ENCODE results near the gene CAMTA1. TPM values are rescaled to one million over a fixed set of nuclear protein-coding genes. Genes with fewer than 3 reads are reported as not detected.

The CAMTA1 gene
- total RNA-seq, 1 donor from 2014 or later: 62.9 TPM

DNA sequence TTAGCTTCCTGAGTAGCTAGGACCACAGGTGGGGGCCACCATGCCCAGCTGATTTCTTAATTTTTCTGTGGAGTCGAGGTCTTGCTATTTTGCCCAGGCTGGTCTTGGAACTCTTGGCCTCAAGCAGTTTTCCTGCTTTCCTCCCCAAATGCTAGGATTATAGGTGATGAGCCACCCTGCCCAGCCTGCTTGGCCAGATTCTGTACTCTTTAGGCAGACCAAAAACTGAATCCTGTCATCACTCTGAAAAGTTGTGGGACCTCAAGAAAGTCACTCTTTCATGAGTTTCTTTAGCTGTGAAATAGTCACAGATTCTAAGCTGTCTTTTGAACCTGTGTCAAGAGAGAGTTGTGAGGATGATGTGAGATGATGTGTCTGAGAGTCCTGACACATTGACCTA, 105.4 kb downstream of the CAMTA1 start:
- no peak overlapping the region for H3K27ac ChIP-seq

DNA sequence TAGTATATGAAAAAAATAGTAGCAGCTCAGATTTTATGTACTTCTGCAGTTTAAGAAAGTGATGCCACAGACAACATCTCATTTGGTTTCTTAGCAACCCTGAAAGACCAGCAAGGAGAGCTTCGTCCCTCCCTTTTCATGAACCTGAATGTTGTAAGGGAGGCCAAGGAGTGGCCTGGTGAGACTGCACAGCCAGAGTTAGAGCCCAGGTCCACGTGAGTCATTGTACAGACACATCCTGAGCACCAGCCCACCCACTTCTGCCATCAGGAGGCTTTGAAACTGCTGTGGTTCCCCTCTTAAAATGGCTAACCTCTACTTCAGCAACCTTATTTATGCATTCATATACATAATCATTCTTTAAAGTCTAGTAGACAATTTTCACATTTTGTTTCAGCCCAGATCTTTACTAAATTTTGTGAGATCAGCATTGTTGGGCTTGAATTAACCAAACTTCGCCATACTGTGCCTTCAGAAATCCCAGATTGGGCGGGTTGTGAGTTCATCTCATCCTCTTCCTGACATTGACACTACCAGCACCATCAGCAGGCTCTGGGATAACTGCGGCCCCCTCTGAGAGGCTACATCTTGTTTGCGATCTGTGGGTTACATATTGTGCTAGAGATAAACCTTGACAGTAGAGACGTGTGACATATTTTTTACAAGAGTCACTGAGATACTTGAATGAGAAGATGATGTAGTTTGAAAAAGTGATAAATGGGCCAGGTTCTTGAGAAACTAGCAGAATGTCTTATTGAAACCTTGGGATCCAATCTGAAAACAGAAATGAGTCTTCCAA, 106.7 kb downstream of the CAMTA1 start:
- DNase-seq (ENCODE audit: extremely low spot score in 2 of 2): no peak
- intact Hi-C loops (cut with DNase I): no loop called here
- no peaks in the 10 kb centered on the region for H3K9me3 ChIP-seq
- H3K27me3 ChIP-seq: no peaks in the 10 kb centered on the region
- TF ChIP-seq, protein P1, sequence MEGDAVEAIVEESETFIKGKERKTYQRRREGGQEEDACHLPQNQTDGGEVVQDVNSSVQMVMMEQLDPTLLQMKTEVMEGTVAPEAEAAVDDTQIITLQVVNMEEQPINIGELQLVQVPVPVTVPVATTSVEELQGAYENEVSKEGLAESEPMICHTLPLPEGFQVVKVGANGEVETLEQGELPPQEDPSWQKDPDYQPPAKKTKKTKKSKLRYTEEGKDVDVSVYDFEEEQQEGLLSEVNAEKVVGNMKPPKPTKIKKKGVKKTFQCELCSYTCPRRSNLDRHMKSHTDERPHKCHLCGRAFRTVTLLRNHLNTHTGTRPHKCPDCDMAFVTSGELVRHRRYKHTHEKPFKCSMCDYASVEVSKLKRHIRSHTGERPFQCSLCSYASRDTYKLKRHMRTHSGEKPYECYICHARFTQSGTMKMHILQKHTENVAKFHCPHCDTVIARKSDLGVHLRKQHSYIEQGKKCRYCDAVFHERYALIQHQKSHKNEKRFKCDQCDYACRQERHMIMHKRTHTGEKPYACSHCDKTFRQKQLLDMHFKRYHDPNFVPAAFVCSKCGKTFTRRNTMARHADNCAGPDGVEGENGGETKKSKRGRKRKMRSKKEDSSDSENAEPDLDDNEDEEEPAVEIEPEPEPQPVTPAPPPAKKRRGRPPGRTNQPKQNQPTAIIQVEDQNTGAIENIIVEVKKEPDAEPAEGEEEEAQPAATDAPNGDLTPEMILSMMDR (IDR thresholded peaks at IDR 0.05): no peak
- TF ChIP-seq POLR2A (IDR thresholded peaks at IDR 0.05) (no peak), POLR2AphosphoS5 (IDR thresholded peaks at IDR 0.05; ENCODE audit: insufficient read depth in 1 of 2, low read depth in 1 of 2) (no peak)
- peaks cover 0 to 4% of the 10 kb centered on the region in 2 donors for H3K36me3 ChIP-seq
- no peaks in the 10 kb centered on the region for H3K4me1 ChIP-seq
- H3K4me3 ChIP-seq: no peak overlapping the region
- no peak overlapping the region for H3K27ac ChIP-seq

More for the DNA sequence above, 105.4 kb downstream of the CAMTA1 start:
- no peaks in the 10 kb centered on the region for H3K27me3 ChIP-seq
- H3K9me3 ChIP-seq: no peaks in the 10 kb centered on the region
- no peaks in the 10 kb centered on the region for H3K4me1 ChIP-seq
- intact Hi-C loops (cut with DNase I): no loop called here
- TF ChIP-seq, protein P1 (IDR thresholded peaks at IDR 0.05): no peak
- no peak for TF ChIP-seq POLR2A (IDR thresholded peaks at IDR 0.05)
- TF ChIP-seq POLR2AphosphoS5 (IDR thresholded peaks at IDR 0.05; ENCODE audit: insufficient read depth in 1 of 2, low read depth in 1 of 2): no peak
- DNase-seq (ENCODE audit: extremely low spot score in 2 of 2): no peak
- no peak overlapping the region for H3K4me3 ChIP-seq
- peaks cover 0 to 4% of the 10 kb centered on the region in 2 donors for H3K36me3 ChIP-seq

GRCh38 chr1:6893388-6893787, 108.1 kb downstream of the CAMTA1 start:
- TF ChIP-seq, protein P1 (IDR thresholded peaks at IDR 0.05): no peak
- TF ChIP-seq POLR2AphosphoS5 (IDR thresholded peaks at IDR 0.05; ENCODE audit: insufficient read depth in 1 of 2, low read depth in 1 of 2) (no peak), POLR2A (IDR thresholded peaks at IDR 0.05) (no peak)
- Histone ChIP-seq H3K4me3 (no peak overlapping the region), H3K36me3 (no peaks in the 10 kb centered on the region), H3K27ac (no peak overlapping the region), H3K4me1 (no peaks in the 10 kb centered on the region), H3K9me3 (no peaks in the 10 kb centered on the region), H3K27me3 (no peaks in the 10 kb centered on the region)
- intact Hi-C loops (cut with DNase I): no loop called here
- DNase-seq (ENCODE audit: extremely low spot score in 2 of 2): peak in 1 of 2 donors; percentile 27

- TF ChIP-seq, protein P1 (IDR thresholded peaks at IDR 0.05): no peak
- TF ChIP-seq POLR2A (IDR thresholded peaks at IDR 0.05) (no peak), POLR2AphosphoS5 (IDR thresholded peaks at IDR 0.05; ENCODE audit: insufficient read depth in 1 of 2, low read depth in 1 of 2) (no peak)
- no peak overlapping the region for H3K27ac ChIP-seq
- H3K9me3 ChIP-seq: no peaks in the 10 kb centered on the region
- no peak for DNase-seq (ENCODE audit: extremely low spot score in 2 of 2)
- H3K4me1 ChIP-seq: no peaks in the 10 kb centered on the region
- no peaks in the 10 kb centered on the region for H3K27me3 ChIP-seq
- intact Hi-C loops (cut with DNase I): no loop called here
- peaks cover 0 to 5% of the 10 kb centered on the region in 2 donors for H3K36me3 ChIP-seq
- H3K4me3 ChIP-seq: no peak overlapping the region
These were observed 111.9 kb downstream of the CAMTA1 start for GRCh38 chr1:6897138-6897537.

GRCh38 chr1:6898974-6899539, 113.8 kb downstream of the CAMTA1 start:
- Histone ChIP-seq H3K27me3 (no peaks in the 10 kb centered on the region), H3K27ac (no peak overlapping the region), H3K9me3 (no peaks in the 10 kb centered on the region), H3K4me1 (no peaks in the 10 kb centered on the region), H3K4me3 (no peak overlapping the region), H3K36me3 (peaks cover 0 to 5% of the 10 kb centered on the region in 2 donors)
- intact Hi-C loops (cut with DNase I): no loop called here
- no peak for DNase-seq (ENCODE audit: extremely low spot score in 2 of 2)
- no peak for TF ChIP-seq POLR2AphosphoS5 (IDR thresholded peaks at IDR 0.05; ENCODE audit: insufficient read depth in 1 of 2, low read depth in 1 of 2)
